Esophagus squamous epithelium (tissue), 4 donors: ENCODE data around the gene PDE6B.

ENCODE experiments used
- CTCF ChIP-seq, 6 experiments: fragments of 450-650 bp in 4 of 6; fragments of 200-600 bp in 2 of 6; sonication (generic) in 2 of 6; IDR thresholded peaks; one replicate each; pipeline ENCODE4 v1.5.1; 2016 to 2019; ENCODE audit warnings: antibody characterized with exemption in 6 of 6, mild to moderate bottlenecking in 4 of 6, moderate library complexity in 4 of 6
- POLR2A ChIP-seq, 4 donors: fragments of 450-650 bp; IDR thresholded peaks; one replicate each; pipeline ENCODE4 v1.6.1; 2017; ENCODE audit warnings: antibody characterized with exemption in 4 of 4, mild to moderate bottlenecking in 4 of 4, moderate library complexity in 3 of 4

- TF ChIP-seq CTCF (IDR thresholded peaks at IDR 0.05) (no peak), POLR2A (IDR thresholded peaks at IDR 0.05) (no peak)
These were observed 48.3 kb upstream of the PDE6B start for GRCh38 chr4:576991-577498.
